ENCODE results near the gene KCNMA1. TPM values are rescaled to one million over a fixed set of nuclear protein-coding genes. Genes with fewer than 3 reads are reported as not detected.
A peak's percentile ranks its signal among the peaks of the same experiment; 100 is the strongest.

KCNMA1 gene
- total and polyA plus RNA-seq, 4 donors = 36.2 to 95.0 (median 54.3) TPM

DNA sequence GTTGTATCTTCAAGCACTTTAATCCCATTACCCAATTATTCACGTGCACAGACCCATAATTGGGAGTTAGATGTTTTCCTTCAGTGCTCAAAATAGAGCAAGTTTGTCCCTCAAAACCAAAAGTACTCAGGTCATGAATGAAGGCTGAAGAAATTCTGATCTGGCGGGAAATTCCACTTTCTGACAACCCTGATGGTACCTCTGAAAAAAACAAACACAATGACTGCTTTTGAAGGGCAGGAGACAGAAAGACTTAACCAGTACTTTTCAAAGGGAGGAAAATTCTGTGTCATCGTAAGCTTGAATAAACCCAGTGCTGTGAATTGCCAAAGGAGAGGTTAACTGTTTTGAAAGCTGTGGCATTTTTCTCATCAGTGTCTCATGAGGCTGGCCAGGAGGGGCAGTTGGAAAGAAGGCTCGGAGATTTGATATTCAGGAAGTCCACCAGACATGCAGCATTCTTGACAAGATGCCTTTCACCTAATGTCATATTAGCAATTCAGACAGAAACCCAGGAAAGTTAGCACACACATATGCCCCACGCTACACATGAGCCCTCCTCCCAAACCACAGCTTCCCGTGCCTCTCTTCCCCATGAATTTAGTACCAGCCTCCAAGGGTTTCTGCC, 347.0 kb downstream of the KCNMA1 start:
- no peaks in the 10 kb centered on the region for H3K9me3 ChIP-seq (ENCODE audit: control insufficient read depth, insufficient read depth, low read length)
- H3K4me1 ChIP-seq (ENCODE audit: control insufficient read depth, insufficient read depth, low read length) = peaks cover 2% of the 10 kb centered on the region
- no peaks in the 10 kb centered on the region for H3K27me3 ChIP-seq (ENCODE audit: control insufficient read depth, insufficient read depth, low read length)
- no peaks in the 10 kb centered on the region for H3K36me3 ChIP-seq (ENCODE audit: control insufficient read depth, insufficient read depth, low read length)
- no peak overlapping the region for H3K4me3 ChIP-seq (ENCODE audit: low read depth, low read length)
- no peak for DNase-seq (ENCODE audit: low read depth in 4 of 6, low spot score in 6 of 6)
- H3K27ac ChIP-seq (ENCODE audit: low read depth, low read length) = no peak overlapping the region
- WGBS (ENCODE audit: insufficient coverage) = 55% methylated on average over 3 of the region's 6 CpGs

DNA sequence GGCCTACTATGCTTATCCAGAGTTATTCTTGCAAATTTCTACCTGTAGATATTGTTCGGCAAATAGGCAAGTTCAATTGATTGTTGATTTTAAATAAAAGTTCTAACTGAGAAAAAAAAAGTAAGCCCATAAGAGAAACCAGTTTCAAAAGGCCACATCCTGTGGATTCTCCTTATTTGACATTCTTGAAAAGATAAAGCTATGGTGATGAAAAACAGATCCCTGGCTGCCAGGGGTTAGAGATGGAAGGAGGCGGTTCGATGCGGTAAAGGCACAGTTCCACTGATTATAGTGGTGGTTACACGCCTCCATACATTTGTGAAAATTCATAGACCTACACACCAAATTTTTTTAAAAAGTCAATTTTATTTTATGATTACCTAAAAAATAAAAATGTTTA, 347.8 kb downstream of the KCNMA1 start:
- Histone ChIP-seq H3K27me3 (ENCODE audit: control insufficient read depth, insufficient read depth, low read length) (no peaks in the 10 kb centered on the region), H3K36me3 (ENCODE audit: control insufficient read depth, insufficient read depth, low read length) (no peaks in the 10 kb centered on the region), H3K4me3 (ENCODE audit: low read depth, low read length) (no peak overlapping the region), H3K27ac (ENCODE audit: low read depth, low read length) (no peak overlapping the region), H3K4me1 (ENCODE audit: control insufficient read depth, insufficient read depth, low read length) (peaks cover 2% of the 10 kb centered on the region), H3K9me3 (ENCODE audit: control insufficient read depth, insufficient read depth, low read length) (no peaks in the 10 kb centered on the region)
- no peak for DNase-seq (ENCODE audit: low read depth in 4 of 6, low spot score in 6 of 6)
- no CpG with 5 or more reads among the region's 5 CpGs for WGBS (ENCODE audit: insufficient coverage)

DNA sequence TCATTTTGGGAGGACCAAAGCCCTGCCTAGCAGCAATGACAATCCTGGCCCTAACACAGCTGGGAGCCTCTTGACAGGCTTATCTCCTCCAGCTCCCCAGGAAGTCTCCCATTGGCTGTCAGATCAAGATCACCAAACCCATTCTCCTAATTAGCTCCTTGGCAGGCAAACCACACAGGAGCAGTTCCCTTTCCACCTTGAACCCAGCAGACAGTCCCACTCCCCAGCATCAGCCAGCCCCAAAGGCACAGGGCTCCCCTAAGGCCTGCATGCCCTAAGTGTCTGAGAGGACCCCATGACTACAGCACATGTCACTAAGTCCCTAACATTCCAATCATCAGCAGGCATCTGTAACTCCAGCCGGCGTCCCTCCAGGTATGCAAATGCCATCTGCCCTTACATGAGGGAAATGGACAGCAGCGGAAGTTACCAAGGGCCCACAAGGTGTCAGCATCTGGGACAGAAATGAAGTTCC, 348.5 kb downstream of the KCNMA1 start:
- H3K9me3 ChIP-seq (ENCODE audit: control insufficient read depth, insufficient read depth, low read length) = no peaks in the 10 kb centered on the region
- WGBS (ENCODE audit: insufficient coverage) = 75% methylated on average over 3 of the region's 3 CpGs
- no peak for DNase-seq (ENCODE audit: low read depth in 4 of 6, low spot score in 6 of 6)
- H3K4me1 ChIP-seq (ENCODE audit: control insufficient read depth, insufficient read depth, low read length) = peaks cover 2% of the 10 kb centered on the region
- H3K27me3 ChIP-seq (ENCODE audit: control insufficient read depth, insufficient read depth, low read length) = no peaks in the 10 kb centered on the region
- no peaks in the 10 kb centered on the region for H3K36me3 ChIP-seq (ENCODE audit: control insufficient read depth, insufficient read depth, low read length)
- no peak overlapping the region for H3K27ac ChIP-seq (ENCODE audit: low read depth, low read length)
- no peak overlapping the region for H3K4me3 ChIP-seq (ENCODE audit: low read depth, low read length)

DNA sequence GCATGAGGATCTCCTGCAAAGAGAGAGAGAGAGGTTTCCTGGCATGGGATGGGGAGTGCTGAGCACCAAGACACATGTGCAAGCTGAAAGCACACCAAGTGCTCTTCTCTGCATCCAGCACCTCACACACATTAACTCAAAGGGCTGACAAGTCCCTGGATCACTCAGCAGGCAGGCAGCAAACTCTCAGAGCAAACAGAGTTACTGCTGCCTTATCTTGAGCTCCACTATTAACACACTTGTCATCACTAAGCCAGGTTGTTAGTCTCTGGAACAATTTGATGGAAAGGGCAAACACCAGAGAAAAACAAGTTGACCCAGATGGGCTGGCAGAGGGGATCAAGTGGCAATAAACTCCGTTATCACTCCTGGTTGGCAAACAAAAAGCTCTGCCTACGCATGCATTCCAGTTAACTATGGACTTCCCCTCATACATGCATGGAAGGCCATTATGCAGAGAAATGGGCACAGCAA, 349.9 kb downstream of the KCNMA1 start:
- Histone ChIP-seq H3K27ac (ENCODE audit: low read depth, low read length) (no peak overlapping the region), H3K4me3 (ENCODE audit: low read depth, low read length) (no peak overlapping the region), H3K36me3 (ENCODE audit: control insufficient read depth, insufficient read depth, low read length) (no peaks in the 10 kb centered on the region), H3K4me1 (ENCODE audit: control insufficient read depth, insufficient read depth, low read length) (peaks cover 2% of the 10 kb centered on the region), H3K27me3 (ENCODE audit: control insufficient read depth, insufficient read depth, low read length) (no peaks in the 10 kb centered on the region), H3K9me3 (ENCODE audit: control insufficient read depth, insufficient read depth, low read length) (no peaks in the 10 kb centered on the region)
- DNase-seq (ENCODE audit: low read depth in 4 of 6, low spot score in 6 of 6) = peak in 2 of 6 donors; percentile 40 to 52
- 66% methylated on average over 2 of the region's 2 CpGs for WGBS (ENCODE audit: insufficient coverage)

DNA sequence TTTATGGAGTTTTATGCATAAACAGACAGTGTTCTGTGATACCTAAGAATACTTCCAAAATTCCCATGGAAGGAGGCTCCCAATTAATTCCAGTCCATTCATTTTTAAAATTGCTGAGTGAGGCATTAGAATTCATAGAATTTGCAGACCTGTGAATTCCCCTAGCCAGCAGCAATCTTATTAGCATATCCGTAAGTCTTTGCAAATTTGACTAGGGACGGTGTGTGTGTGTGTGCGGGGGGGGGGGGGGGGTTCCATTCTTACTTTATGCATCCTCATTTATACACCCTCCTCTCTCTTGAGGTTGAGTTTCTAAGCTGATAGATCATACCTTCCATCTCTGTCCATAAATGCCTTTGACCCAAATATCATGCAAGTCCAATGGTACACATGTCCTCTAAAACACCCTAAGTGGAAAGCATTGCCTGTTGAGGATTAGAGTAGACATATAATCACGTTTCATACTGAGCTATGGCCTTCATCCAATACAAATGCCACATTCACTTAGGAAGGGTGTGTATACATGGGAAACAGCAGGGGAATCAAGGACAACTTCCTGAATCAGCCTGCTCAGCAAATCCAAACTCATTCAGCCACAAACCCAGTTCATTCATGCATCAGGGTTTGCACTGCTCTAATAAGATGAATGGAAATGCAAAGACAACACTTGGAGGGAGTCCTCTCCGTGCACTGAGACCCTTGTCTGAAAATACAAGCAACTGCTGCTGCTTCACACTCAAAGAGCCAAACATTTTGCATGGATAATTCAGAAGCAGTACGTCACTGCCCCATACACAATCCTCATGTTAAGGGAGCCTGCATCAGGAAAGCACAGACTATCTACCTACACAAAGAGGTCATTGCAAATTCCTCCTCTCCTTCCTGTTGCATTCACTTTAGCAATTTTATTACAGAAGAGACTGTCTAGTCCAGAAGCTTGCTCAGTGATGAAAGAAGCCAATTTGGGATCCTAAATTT, 350.8 kb downstream of the KCNMA1 start:
- no peaks in the 10 kb centered on the region for H3K9me3 ChIP-seq (ENCODE audit: control insufficient read depth, insufficient read depth, low read length)
- H3K4me1 ChIP-seq (ENCODE audit: control insufficient read depth, insufficient read depth, low read length) = peaks cover 2% of the 10 kb centered on the region
- H3K27ac ChIP-seq (ENCODE audit: low read depth, low read length) = no peak overlapping the region
- WGBS (ENCODE audit: insufficient coverage) = 23% methylated on average over 1 of the region's 6 CpGs
- no peaks in the 10 kb centered on the region for H3K36me3 ChIP-seq (ENCODE audit: control insufficient read depth, insufficient read depth, low read length)
- H3K4me3 ChIP-seq (ENCODE audit: low read depth, low read length) = no peak overlapping the region
- peak in 2 of 6 donors; percentile 68 to 76 for DNase-seq (ENCODE audit: low read depth in 4 of 6, low spot score in 6 of 6)
- H3K27me3 ChIP-seq (ENCODE audit: control insufficient read depth, insufficient read depth, low read length) = no peaks in the 10 kb centered on the region

DNA sequence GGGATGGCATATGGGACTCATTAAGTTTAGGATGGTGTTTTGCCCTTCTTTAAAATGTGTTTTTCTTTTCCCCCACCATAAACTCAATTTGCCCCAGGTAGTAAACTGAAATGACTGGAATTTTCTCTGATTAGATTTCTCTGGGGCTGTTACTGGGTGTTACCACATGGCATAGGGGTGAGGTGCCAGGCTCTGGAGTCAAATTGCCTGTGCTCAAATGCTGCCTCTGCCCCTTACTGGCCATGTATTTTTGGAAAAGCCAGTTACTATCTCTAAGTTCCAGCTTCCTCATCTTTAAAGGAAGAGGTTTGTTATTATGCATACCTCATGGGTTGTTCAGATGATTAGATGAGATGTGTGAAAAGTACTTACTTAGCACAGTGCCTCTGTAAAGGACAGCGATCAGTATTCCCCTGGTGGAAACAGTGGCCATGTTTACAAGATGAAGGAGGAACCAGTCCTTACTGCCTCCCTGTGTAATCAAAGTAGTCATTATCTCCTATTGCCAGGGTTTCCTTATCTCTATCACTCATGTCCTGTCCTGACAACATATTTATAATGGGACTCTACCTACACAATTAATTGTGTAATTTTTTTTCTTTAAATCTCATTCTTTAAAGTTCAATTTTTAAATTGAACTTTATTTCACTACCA, 352.0 kb downstream of the KCNMA1 start:
- H3K4me1 ChIP-seq (ENCODE audit: control insufficient read depth, insufficient read depth, low read length) = peaks cover 2% of the 10 kb centered on the region
- no peak overlapping the region for H3K27ac ChIP-seq (ENCODE audit: low read depth, low read length)
- H3K4me3 ChIP-seq (ENCODE audit: low read depth, low read length) = no peak overlapping the region
- H3K36me3 ChIP-seq (ENCODE audit: control insufficient read depth, insufficient read depth, low read length) = no peaks in the 10 kb centered on the region
- WGBS (ENCODE audit: insufficient coverage) = no CpG with 5 or more reads among the region's 1 CpG
- H3K27me3 ChIP-seq (ENCODE audit: control insufficient read depth, insufficient read depth, low read length) = no peaks in the 10 kb centered on the region
- DNase-seq (ENCODE audit: low read depth in 4 of 6, low spot score in 6 of 6) = no peak
- no peaks in the 10 kb centered on the region for H3K9me3 ChIP-seq (ENCODE audit: control insufficient read depth, insufficient read depth, low read length)

DNA sequence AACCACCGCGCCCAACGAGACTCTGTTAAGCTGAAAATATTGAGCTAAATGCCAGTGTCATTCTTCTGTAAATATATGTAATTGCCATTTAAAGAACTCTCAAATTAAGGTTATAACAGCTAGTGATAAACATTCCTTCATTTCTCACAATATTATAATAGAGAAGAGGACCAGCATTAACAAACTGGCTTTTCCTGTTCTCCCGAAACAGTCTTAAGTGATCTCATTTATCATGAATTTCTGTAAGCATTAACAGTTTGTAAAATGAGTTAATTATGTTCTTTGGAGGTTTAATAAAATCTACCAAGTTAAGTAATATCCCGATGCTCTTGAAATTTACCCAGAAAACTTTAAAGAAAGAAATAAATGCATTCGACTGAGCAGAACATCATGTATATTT, 352.8 kb downstream of the KCNMA1 start:
- H3K36me3 ChIP-seq (ENCODE audit: control insufficient read depth, insufficient read depth, low read length) = no peaks in the 10 kb centered on the region
- no CpG with 5 or more reads among the region's 6 CpGs for WGBS (ENCODE audit: insufficient coverage)
- no peaks in the 10 kb centered on the region for H3K27me3 ChIP-seq (ENCODE audit: control insufficient read depth, insufficient read depth, low read length)
- H3K27ac ChIP-seq (ENCODE audit: low read depth, low read length) = no peak overlapping the region
- no peaks in the 10 kb centered on the region for H3K9me3 ChIP-seq (ENCODE audit: control insufficient read depth, insufficient read depth, low read length)
- no peak overlapping the region for H3K4me3 ChIP-seq (ENCODE audit: low read depth, low read length)
- H3K4me1 ChIP-seq (ENCODE audit: control insufficient read depth, insufficient read depth, low read length) = peaks cover 2% of the 10 kb centered on the region
- DNase-seq (ENCODE audit: low read depth in 4 of 6, low spot score in 6 of 6) = no peak

DNA sequence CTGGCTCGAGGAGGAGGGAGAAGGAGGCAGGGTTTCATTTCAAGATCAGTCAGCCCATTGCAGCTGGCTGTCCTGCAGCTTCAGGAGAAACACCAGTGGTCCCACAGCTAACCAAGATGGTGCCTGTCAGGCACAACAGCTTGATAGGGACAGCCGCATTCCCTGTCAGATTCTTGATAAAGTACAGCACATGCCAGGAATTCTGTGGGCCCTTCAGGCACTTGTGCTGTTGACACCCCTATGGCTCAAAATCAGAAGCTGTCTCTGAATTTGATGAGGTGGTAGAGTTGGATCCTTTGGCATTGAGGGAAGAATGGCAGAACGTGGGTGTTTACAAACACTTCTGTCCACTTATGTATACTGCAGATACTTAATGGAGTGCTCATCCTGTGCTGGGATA, 354.3 kb downstream of the KCNMA1 start:
- WGBS (ENCODE audit: insufficient coverage) = 100% methylated on average over 1 of the region's 3 CpGs
- Histone ChIP-seq H3K4me3 (ENCODE audit: low read depth, low read length) (no peak overlapping the region), H3K27me3 (ENCODE audit: control insufficient read depth, insufficient read depth, low read length) (no peaks in the 10 kb centered on the region), H3K27ac (ENCODE audit: low read depth, low read length) (no peak overlapping the region), H3K36me3 (ENCODE audit: control insufficient read depth, insufficient read depth, low read length) (no peaks in the 10 kb centered on the region), H3K9me3 (ENCODE audit: control insufficient read depth, insufficient read depth, low read length) (no peaks in the 10 kb centered on the region), H3K4me1 (ENCODE audit: control insufficient read depth, insufficient read depth, low read length) (peaks cover 2% of the 10 kb centered on the region)
- DNase-seq (ENCODE audit: low read depth in 4 of 6, low spot score in 6 of 6) = no peak

DNA sequence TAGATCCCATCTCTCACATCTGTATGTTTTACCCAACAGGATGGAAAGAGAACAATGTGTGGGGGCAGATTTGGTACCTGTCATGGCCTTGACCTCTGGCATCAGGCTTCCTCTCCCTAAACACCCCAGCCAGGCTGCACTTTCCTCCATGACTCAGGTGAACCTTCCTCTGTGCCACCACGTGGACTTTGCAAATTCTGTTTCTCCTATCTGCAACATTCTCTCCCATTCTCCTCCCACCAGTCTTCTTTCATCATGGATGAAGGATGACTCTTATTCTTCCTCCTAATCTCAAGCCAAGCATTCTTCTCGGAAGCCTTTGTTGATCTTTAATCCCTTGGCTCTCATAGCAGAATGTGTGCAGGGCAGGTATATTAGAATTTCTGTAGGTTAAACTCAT, 355.4 kb downstream of the KCNMA1 start:
- Histone ChIP-seq H3K4me3 (ENCODE audit: low read depth, low read length) (no peak overlapping the region), H3K36me3 (ENCODE audit: control insufficient read depth, insufficient read depth, low read length) (no peaks in the 10 kb centered on the region), H3K9me3 (ENCODE audit: control insufficient read depth, insufficient read depth, low read length) (no peaks in the 10 kb centered on the region), H3K27me3 (ENCODE audit: control insufficient read depth, insufficient read depth, low read length) (no peaks in the 10 kb centered on the region), H3K4me1 (ENCODE audit: control insufficient read depth, insufficient read depth, low read length) (no peaks in the 10 kb centered on the region), H3K27ac (ENCODE audit: low read depth, low read length) (no peak overlapping the region)
- no peak for DNase-seq (ENCODE audit: low read depth in 4 of 6, low spot score in 6 of 6)
- 80% methylated on average over 1 of the region's 2 CpGs for WGBS (ENCODE audit: insufficient coverage)

All from spinal cord (tissue), 10 donors.